GM18951 (cell line): Measurements from ENCODE around the gene SCEL.

Experiments used
- POLR2A ChIP-seq: IDR thresholded peaks from 4 replicates; pipeline ENCODE4 v1.6.1; 2011; ENCODE audit warnings: mild to moderate bottlenecking; ENCODE audit not compliant: insufficient read length, insufficient read depth; ENCODE audit errors: extremely low read depth
- in situ Hi-C: fragments of 300-500 bp; cut with MboI; formaldehyde crosslinking; loops from one replicate; pipeline ENCODE4 v1.12.0; 2022; ENCODE audit warnings: low sequenced_read_pairs, mixed read lengths, inconsistent platforms; ENCODE audit not compliant: unreplicated experiment

SCEL gene, protein sequence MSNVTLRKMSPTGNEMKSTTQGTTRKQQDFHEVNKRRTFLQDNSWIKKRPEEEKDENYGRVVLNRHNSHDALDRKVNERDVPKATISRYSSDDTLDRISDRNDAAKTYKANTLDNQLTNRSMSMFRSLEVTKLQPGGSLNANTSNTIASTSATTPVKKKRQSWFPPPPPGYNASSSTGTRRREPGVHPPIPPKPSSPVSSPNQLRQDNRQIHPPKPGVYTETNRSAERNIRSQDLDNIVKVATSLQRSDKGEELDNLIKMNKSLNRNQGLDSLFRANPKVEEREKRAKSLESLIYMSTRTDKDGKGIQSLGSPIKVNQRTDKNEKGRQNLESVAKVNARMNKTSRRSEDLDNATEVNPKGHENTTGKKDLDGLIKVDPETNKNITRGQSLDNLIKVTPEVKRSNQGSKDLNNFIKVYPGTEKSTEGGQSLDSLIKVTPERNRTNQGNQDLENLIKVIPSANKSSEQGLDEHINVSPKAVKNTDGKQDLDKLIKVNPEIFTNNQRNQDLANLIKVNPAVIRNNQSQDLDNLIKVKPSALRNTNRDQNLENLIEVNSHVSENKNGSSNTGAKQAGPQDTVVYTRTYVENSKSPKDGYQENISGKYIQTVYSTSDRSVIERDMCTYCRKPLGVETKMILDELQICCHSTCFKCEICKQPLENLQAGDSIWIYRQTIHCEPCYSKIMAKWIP

DNA sequence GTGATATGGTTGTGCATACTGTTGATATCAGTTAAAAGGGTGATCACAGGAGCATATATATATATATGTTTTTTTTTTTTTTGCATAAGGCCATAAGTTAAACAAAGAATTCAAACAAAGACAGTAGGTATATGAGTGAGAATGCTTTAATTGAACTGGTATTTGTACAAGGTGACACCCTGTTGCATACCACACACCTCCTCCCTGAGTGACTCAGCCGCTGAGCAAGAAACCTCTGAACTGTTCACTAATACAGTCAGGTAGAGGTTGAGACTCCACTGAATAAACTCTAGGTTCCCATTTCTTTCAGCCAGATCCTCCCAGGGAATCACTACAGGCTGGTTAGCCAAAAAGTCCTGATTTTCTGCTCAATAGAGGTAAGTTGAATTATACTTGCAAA is at the start of gene SCEL:
SCEL (plus strand) TSS at position 259 of the 400 bp plus-strand sequence. CDS start 20,170 bp downstream, outside the sequence.
- in situ Hi-C loops = no loop called here
- TF ChIP-seq POLR2A = no peak

DNA sequence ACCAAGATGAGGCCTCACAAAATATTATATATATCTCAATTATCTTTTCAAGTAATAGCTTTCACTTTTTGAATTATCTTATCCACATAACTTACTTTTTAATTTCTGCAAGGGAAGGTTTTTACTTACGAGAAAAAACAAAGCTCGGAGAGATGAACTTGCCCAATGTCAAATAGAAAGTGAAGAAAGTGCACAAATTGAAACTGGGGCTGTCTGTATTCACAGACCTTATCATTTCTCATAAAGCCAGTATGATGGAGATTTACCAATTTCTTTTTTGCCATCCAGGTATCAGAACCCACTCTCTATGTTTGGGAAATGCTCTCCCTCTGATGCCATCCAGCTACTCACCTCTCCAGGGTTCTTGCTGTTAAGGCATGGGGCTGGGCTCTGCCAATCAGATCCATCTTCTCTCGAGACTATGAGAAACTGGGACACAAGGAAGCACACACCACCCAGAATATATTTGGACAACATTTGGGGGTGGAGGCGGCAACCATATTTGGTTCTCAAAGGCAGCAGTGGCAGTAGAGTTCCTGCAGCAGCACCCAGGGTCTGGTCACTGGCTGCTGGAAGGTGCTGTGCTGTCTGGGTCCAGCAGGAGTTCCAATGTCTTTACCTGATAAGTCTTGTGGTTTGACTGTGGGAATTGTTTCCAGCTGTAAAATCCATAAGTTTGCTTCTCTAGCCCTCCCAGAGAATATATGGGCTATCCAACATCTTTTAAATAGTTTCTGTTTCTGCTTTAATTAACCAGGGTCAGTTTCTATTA is 45.8 kb upstream of the SCEL start:
- in situ Hi-C loops = no loop called here
- TF ChIP-seq POLR2A = no peak

DNA sequence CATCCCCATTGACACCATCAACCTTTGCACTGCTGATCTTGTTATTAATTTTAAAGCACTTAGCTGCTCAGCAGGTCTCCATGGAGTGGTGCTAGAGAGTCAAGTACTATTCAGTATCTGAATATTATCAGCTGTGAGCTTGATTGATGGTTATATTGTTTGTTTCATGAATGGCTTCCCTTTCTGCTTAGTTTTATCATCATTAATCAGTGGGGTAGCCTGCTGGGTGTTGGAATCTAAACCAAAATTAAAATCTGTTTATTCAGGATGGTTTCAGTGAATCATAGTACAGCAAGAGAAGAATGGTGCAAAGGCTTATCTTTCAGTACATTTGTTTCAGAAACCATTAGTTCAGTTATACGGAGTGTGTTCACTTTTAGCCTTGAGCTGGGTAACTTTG is 42.5 kb upstream of the SCEL start:
- TF ChIP-seq POLR2A = no peak
- in situ Hi-C loops = no loop called here

DNA sequence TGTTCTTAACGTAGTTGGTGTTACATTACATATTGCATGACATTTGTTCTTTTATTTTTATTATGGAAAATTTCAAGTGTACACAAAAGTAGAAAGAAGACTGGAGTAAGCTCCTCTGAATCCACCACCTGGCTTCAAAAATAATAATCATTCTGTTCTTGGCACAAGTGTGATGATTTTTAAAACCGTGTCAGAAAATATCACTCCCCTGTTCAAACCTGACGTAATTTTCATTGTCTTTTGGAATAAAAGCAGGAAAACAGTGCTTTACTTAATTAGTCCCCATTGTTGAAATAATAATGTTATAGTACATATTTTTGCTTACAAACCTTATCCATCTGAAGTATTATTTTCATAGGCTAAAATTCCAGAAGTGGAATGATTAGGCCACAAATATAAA is 41.3 kb upstream of the SCEL start:
- in situ Hi-C loops = no loop called here
- TF ChIP-seq POLR2A = no peak

DNA sequence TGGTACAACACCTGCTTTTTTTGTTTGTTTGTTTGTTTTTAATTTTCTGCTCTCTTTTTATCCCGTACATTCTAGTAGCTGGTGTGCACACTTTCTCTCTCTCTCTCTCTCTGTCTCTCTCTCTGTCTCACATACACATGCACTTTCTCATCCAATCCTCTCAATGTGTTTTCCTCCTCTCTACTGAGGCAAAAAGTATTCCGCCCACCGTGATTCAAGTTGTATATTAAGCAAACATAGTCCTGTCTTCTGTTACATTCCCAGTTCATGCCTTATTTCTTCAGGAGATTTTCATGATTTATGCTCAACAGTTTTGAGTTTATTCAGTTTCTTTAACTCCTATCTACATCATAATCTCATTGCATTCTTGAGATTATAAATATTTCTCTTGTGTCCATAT is 38.2 kb upstream of the SCEL start:
- in situ Hi-C loops = loop anchor here (5.0 kb wide), 1 partner anchor 70 kb away; no protein-coding TSS in a partner anchor
- no peak for TF ChIP-seq POLR2A

DNA sequence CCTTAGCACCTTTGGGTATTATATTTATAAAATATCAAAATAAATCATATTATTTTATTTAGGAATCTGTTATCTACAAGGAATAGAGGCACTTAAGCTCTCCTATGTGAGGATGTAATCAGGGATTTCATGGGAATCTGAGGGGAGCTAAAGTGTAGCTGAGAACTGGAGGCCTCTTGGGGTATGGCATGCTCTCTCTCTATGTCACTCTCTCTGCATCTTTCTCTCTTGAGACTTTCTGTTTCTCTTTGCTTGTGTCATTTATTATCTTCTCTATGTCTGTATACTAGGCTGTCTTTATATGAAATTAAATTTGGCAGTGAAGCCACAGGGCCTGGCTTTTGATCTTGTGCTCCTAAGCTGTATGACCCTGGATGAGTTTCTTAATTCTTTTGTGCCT is 37.7 kb upstream of the SCEL start:
- in situ Hi-C loops = loop anchor here (5.0 kb wide), 1 partner anchor 69 kb away; no protein-coding TSS in a partner anchor
- no peak for TF ChIP-seq POLR2A

DNA sequence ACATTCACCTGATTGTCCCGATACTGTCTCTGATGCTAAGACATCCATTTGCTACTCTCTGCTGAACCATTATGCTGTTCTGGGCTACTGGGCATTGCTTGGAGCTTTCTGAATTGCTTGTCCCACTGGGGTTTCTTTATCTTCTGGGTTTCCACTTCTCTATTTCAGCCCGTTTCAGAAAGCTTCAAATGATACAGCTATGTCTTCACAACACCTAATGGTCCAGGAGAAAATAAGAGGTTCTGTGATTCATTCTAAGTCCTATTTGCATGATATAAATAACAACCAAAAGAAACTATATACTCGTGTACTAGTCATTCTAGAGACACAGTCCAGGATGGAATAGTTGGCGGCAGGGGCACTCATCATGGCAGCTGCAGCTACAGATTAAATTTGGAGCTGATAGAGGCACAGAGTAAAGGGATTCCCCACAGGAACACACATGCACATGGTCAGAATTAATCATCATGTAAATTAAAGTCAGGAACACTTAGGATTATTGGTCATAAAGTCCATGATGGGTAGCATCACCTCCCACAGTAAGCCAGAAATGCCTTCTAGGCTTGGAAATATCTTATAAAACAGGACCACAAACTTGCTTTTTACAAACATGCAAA is 33.3 kb upstream of the SCEL start:
- in situ Hi-C loops = no loop called here
- no peak for TF ChIP-seq POLR2A

DNA sequence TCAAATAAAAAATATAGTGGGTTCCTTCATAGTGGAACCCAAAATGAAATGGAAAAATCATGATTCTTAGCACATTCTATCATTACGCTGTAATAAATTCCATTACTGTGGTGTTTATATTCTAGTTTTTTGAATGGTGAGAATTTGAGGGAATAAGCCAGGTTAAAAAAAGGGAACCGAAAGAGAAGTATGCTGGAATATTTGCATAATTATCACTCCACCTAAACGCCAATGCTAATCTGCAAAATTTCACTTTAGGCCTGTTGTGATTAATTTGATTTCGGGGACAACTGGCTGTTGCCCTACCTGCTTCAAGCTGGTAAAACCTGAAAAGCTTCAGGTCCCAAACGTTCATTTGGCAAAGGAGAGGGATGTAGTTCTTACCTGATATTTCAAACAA is 32.1 kb upstream of the SCEL start:
- TF ChIP-seq POLR2A = no peak
- in situ Hi-C loops = no loop called here

DNA sequence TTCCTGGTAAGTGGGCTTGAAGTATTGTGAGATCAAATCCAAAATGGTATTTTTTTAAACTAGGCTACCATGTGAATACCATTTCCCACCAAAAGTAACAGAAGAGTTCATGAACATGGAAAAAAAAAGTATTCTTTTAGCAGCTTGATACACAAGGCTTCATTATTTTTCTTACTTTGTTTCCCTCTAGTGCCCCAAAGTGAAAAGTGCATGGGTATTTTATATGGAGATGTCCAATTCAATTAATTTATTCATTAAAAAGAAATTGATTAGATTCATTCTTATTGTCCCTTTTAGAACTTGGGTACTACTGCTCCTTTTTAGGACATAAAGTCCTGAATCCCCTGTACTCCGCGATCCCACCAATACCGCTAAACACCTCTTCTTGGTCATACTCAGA is 28.6 kb upstream of the SCEL start:
- in situ Hi-C loops = no loop called here
- TF ChIP-seq POLR2A = no peak

DNA sequence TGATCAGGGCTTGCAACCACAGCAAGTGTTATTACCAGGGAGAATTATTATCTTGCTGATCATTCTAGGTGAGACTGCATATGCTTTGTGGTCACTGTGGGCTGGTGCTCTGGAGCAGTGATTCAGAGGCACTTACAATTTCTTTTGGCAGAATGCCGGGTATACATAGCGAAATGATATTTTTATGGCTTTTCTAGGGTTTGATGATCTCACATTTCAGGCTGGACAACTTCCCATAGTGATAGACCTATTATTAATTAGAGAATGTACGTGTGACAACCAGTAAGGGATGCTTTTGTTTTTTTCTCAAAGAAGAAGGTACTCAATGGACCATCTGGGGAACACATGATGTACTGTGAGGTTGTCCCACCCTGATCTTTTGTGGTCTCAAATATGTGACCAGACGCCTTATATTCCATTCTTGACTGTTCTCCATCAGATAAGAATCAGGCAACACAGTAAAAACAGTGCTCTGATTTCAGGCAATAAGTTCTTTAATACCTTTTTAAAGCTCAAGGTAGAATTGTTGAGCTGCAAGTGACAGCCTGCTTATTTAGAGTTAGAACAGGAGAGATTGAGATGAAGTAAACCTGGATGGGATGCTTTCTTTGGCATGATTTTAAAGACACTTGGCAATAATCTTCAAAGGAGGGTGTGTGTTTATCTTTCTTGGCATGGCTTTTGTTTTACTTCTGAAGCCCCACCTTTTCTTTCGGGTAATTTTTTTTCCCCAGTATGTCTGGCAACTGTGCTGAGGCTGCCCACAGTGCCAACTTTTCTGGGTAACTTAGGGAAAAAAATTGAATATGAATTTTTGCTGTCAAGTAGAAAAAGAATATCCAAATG is 27.4 kb upstream of the SCEL start:
- no peak for TF ChIP-seq POLR2A
- in situ Hi-C loops = no loop called here

DNA sequence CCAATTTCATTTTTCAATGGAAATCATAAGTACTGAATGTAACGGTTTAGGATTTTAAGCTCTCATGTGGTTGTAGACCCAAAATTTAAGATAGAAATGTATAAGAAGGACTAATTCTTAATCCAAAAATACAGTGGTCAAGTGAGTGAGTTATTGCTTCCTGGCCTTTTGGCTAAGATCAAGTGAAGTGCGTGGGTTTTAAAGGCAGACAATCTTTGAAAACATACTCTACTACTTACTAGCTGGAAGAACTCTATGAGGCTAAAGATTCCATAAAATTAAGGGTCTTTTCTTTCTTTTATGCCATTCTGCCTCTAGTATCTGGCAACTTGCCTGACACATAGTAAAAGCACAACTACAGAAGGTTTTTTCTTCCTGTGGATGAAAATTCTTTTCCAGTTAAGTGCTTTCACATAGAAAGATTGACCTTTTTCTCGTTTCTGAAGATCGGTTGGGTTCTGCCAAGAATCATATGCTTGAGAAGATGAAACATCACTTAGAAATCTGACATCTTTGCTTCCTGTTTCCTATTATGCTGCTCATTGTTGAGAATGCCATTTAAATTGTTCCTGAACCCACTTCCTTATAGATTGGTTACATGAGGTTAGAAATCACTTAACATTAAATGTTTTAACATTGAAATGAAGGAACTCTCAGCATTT is 26.4 kb upstream of the SCEL start:
- TF ChIP-seq POLR2A = no peak
- in situ Hi-C loops = no loop called here

DNA sequence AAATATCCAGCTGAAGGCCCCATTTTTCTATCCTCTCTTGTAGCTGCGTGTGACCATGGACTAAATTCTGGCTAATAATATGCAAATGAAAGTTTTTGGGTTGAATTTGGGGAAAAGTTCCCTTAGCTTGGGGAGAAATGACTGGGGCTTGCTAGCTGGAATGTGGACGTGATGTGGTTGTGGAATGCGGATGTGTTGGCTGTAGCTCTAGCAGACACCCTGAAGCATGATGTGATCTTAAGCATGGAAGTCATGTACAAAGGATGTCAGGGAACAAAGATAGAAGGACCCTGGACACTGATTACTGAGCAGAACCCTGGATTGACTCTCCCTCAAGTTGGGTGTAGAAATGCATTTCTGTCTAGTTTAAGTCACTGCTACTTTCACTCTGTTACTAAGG is 25.4 kb upstream of the SCEL start:
- in situ Hi-C loops = no loop called here
- TF ChIP-seq POLR2A = no peak

DNA sequence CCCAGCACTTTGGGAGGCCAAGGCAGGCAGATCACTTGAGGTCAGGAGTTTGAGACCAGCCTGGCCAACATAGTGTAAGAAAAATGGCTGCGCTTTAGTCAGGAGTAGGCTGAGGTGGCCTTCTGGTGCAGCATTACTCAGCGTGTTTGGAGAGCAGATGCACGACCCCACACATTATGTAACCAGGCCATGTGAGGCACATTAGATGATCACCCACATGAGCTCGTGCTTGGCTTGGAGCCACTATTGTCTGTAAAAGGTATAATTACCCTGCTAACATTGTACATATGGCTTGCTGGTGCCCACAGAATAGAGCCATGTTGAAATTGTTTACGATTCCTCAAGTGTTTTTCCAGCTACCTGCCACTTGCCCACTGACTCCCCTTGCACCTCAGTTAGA is 24.0 kb upstream of the SCEL start:
- TF ChIP-seq POLR2A = no peak
- in situ Hi-C loops = no loop called here
